ENCODE data around the gene ANKMY1. TPM values are rescaled to one million over a fixed set of nuclear protein-coding genes. Genes with fewer than 3 reads are reported as not detected.

Gene ANKMY1
- total and polyA plus RNA-seq, 8 donors: 3.1 to 79.4 (median 9.7) TPM

- no peak overlapping the region for H3K27ac ChIP-seq
- TF ChIP-seq EP300 (IDR thresholded peaks at IDR 0.05) (no peak), POLR2AphosphoS5 (IDR thresholded peaks at IDR 0.05) (no peak), CTCF (IDR thresholded peaks at IDR 0.05) (no peak), POLR2A (IDR thresholded peaks at IDR 0.05) (no peak)
- no peaks in the 10 kb centered on the region for H3K27me3 ChIP-seq
- no peaks in the 10 kb centered on the region for H3K9me3 ChIP-seq
- intact Hi-C loops (cut with DNase I; ENCODE audit: low total_unique reads): no loop called here
- peak; percentile 9 to 24 for DNase-seq
- H3K4me3 ChIP-seq: no peak overlapping the region
- H3K36me3 ChIP-seq: peaks cover 0 to 65% (median 46%) of the 10 kb centered on the region in 4 donors
- WGBS, 5 donors: 92 to 96% (median 94%) methylated on average over 12 to 22 of the region's 22 CpGs; no CpG with 5 or more reads in 1 of the 5 donors
- H3K4me1 ChIP-seq: no peaks in the 10 kb centered on the region
Observed at GRCh38 chr2:240465268-240465764, 92.5 kb downstream of the ANKMY1 start.

- Histone ChIP-seq H3K27me3 (no peaks in the 10 kb centered on the region), H3K9me3 (no peaks in the 10 kb centered on the region), H3K27ac (no peak overlapping the region), H3K36me3 (peaks cover 0 to 72% (median 48%) of the 10 kb centered on the region in 4 donors), H3K4me3 (no peak overlapping the region), H3K4me1 (no peaks in the 10 kb centered on the region)
- WGBS, 5 donors: 90 to 96% (median 92%) methylated on average over 23 to 43 of the region's 43 CpGs
- intact Hi-C loops (cut with DNase I; ENCODE audit: low total_unique reads): no loop called here
- peak; percentile 2 to 21 for DNase-seq
- TF ChIP-seq EP300 (IDR thresholded peaks at IDR 0.05) (no peak), POLR2A (IDR thresholded peaks at IDR 0.05) (no peak), POLR2AphosphoS5 (IDR thresholded peaks at IDR 0.05) (no peak), CTCF (IDR thresholded peaks at IDR 0.05) (no peak)
Observed at GRCh38 chr2:240464514-240465241, 93.1 kb downstream of the ANKMY1 start.

- peak; percentile 4 to 21 for DNase-seq
- no peak overlapping the region for H3K4me3 ChIP-seq
- TF ChIP-seq POLR2AphosphoS5 (IDR thresholded peaks at IDR 0.05): no peak
- TF ChIP-seq POLR2A (IDR thresholded peaks at IDR 0.05): no peak
- no peak for TF ChIP-seq EP300 (IDR thresholded peaks at IDR 0.05)
- no peak for TF ChIP-seq CTCF (IDR thresholded peaks at IDR 0.05)
- intact Hi-C loops (cut with DNase I; ENCODE audit: low total_unique reads): no loop called here
- H3K27me3 ChIP-seq: no peaks in the 10 kb centered on the region
- no peak overlapping the region for H3K27ac ChIP-seq
- H3K36me3 ChIP-seq: peaks cover 0 to 77% (median 48%) of the 10 kb centered on the region in 4 donors
- H3K4me1 ChIP-seq: no peaks in the 10 kb centered on the region
- no peaks in the 10 kb centered on the region for H3K9me3 ChIP-seq
- WGBS, 5 donors: 90 to 97% (median 95%) methylated on average over 15 to 21 of the region's 21 CpGs
Observed at GRCh38 chr2:240463866-240464481, 93.8 kb downstream of the ANKMY1 start.

- 90 to 95% (median 92%) methylated on average over 18 to 22 of the region's 22 CpGs for WGBS, 5 donors
- peaks cover 0 to 77% (median 48%) of the 10 kb centered on the region in 4 donors for H3K36me3 ChIP-seq
- no peaks in the 10 kb centered on the region for H3K9me3 ChIP-seq
- H3K4me3 ChIP-seq: no peak overlapping the region
- no peaks in the 10 kb centered on the region for H3K27me3 ChIP-seq
- TF ChIP-seq POLR2A (IDR thresholded peaks at IDR 0.05): no peak
- no peak for TF ChIP-seq EP300 (IDR thresholded peaks at IDR 0.05)
- no peak for TF ChIP-seq CTCF (IDR thresholded peaks at IDR 0.05)
- TF ChIP-seq POLR2AphosphoS5 (IDR thresholded peaks at IDR 0.05): no peak
- intact Hi-C loops (cut with DNase I; ENCODE audit: low total_unique reads): no loop called here
- no peaks in the 10 kb centered on the region for H3K4me1 ChIP-seq
- DNase-seq: peak; percentile 5 to 16
- H3K27ac ChIP-seq: no peak overlapping the region
Observed at GRCh38 chr2:240463274-240463865, 94.4 kb downstream of the ANKMY1 start.

Data from stomach (tissue), 9 donors.